Activated naive CD8-positive, alpha-beta T cell treated with anti-CD3 and anti-CD28 coated beads for 36 hours (primary cell): ENCODE results near the gene ZBTB20. TPM values are rescaled to one million over a fixed set of nuclear protein-coding genes. Genes with fewer than 3 reads are reported as not detected.

Experiments used
- DNase-seq: peaks from one replicate; pipeline ENCODE4 v3.0.0; 2021
- H3K27ac Mint-ChIP-seq: one replicate; pipeline ENCODE4 v1.8.0; 2022; ENCODE audit warnings: mild to moderate bottlenecking, moderate library complexity, mixed read lengths
- H3K27me3 Mint-ChIP-seq: one replicate; pipeline ENCODE4 v1.8.0; 2022; ENCODE audit warnings: mild to moderate bottlenecking, mixed read lengths
- H3K36me3 Mint-ChIP-seq: one replicate; pipeline ENCODE4 v1.8.0; 2021; ENCODE audit warnings: mild to moderate bottlenecking, mixed read lengths
- H3K4me1 Mint-ChIP-seq: one replicate; pipeline ENCODE4 v1.8.0; 2021; ENCODE audit warnings: mixed read lengths
- H3K4me3 Mint-ChIP-seq: one replicate; pipeline ENCODE4 v1.8.0; 2022; ENCODE audit warnings: mild to moderate bottlenecking, moderate library complexity, mixed read lengths
- H3K9me3 Mint-ChIP-seq: one replicate; pipeline ENCODE4 v1.8.0; 2022; ENCODE audit warnings: mixed read lengths
- total RNA-seq, 2 experiments: library from RNA; stranded (reverse); gene quantifications; one replicate each; pipeline ENCODE4 v1.2.3, GENCODE V29; 2021

ZBTB20 gene
- total RNA-seq, 2 experiments from 2014 or later: 3.5 to 4.5 TPM

- no peaks in the 10 kb centered on the region for H3K36me3 Mint-ChIP-seq
- no peak overlapping the region for H3K27ac Mint-ChIP-seq
- no peak overlapping the region for H3K4me3 Mint-ChIP-seq
- DNase-seq: no peak
- no peaks in the 10 kb centered on the region for H3K27me3 Mint-ChIP-seq
- peaks cover 21% of the 10 kb centered on the region for H3K4me1 Mint-ChIP-seq
- H3K9me3 Mint-ChIP-seq: no peaks in the 10 kb centered on the region
Measured at GRCh38 chr3:114394551-114394950, 752.5 kb downstream of the ZBTB20 start.

GRCh38 chr3:114393367-114394072, 753.6 kb downstream of the ZBTB20 start:
- H3K27ac Mint-ChIP-seq: no peak overlapping the region
- peaks cover 24% of the 10 kb centered on the region for H3K4me1 Mint-ChIP-seq
- no peaks in the 10 kb centered on the region for H3K27me3 Mint-ChIP-seq
- H3K9me3 Mint-ChIP-seq: no peaks in the 10 kb centered on the region
- DNase-seq: no peak
- H3K4me3 Mint-ChIP-seq: no peak overlapping the region
- H3K36me3 Mint-ChIP-seq: peaks cover 4% of the 10 kb centered on the region

- DNase-seq: no peak
Measured at GRCh38 chr3:114392831-114393230, 754.3 kb downstream of the ZBTB20 start.

DNA sequence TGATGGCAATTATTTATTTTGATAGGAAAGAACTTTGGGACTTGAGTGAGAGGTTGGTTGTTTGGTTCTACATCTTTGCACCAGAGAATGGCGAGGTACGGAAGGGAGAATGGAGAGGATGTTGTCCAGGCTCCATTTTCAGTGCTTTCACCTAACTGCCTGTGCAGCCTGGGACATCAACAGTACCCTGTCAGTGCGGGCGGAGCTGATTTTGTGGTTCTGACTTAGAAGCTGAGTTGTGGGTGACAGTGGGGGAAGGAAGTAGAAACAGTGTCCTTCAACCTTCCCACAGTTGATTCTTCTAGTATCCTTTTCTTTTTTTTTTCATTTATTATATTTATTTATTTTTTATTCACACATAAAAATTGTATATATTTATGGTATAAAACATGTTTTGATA, 757.9 kb downstream of the ZBTB20 start:
- Mint-ChIP-seq H3K27ac (no peak overlapping the region), H3K27me3 (no peaks in the 10 kb centered on the region), H3K4me3 (no peak overlapping the region), H3K36me3 (peaks cover 4% of the 10 kb centered on the region), H3K4me1 (peaks cover 16% of the 10 kb centered on the region), H3K9me3 (no peaks in the 10 kb centered on the region)
- DNase-seq: no peak

More at GRCh38 chr3:114392831-114393230, 754.3 kb downstream of the ZBTB20 start:
- no peak overlapping the region for H3K4me3 Mint-ChIP-seq
- peaks cover 4% of the 10 kb centered on the region for H3K36me3 Mint-ChIP-seq
- H3K27ac Mint-ChIP-seq: no peak overlapping the region
- H3K4me1 Mint-ChIP-seq: peaks cover 24% of the 10 kb centered on the region
- no peaks in the 10 kb centered on the region for H3K27me3 Mint-ChIP-seq
- H3K9me3 Mint-ChIP-seq: no peaks in the 10 kb centered on the region

DNA sequence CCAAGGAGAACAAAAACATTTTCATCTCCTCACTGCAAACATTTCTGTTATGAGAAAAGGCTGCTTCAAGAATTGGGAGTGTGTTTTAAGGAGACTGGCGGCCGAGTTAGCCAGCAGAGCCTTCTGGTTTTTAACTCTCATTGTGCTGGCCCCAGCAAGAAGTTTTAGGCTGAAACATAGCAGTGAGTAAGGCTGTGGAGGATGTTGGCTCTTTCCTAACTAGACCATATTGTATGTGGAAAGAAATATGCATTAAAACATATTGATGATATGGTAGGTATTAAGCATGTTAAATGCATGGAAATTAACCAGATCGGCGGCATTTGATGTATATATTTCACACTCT, 762.6 kb downstream of the ZBTB20 start:
- no peak overlapping the region for H3K4me3 Mint-ChIP-seq
- no peaks in the 10 kb centered on the region for H3K9me3 Mint-ChIP-seq

GRCh38 chr3:114383875-114384557, 763.1 kb downstream of the ZBTB20 start:
- peak; percentile 65 for DNase-seq
- Mint-ChIP-seq H3K9me3 (no peaks in the 10 kb centered on the region), H3K36me3 (peaks cover 3% of the 10 kb centered on the region), H3K4me1 (peaks cover 7% of the 10 kb centered on the region), H3K27me3 (no peaks in the 10 kb centered on the region), H3K4me3 (peak overlapping the region; percentile 65), H3K27ac (no peak overlapping the region)

More for the DNA sequence above, 762.6 kb downstream of the ZBTB20 start:
- Mint-ChIP-seq H3K4me1 (peaks cover 9% of the 10 kb centered on the region), H3K36me3 (peaks cover 4% of the 10 kb centered on the region), H3K27me3 (no peaks in the 10 kb centered on the region), H3K27ac (no peak overlapping the region)
- no peak for DNase-seq

- peaks cover 5% of the 10 kb centered on the region for H3K4me1 Mint-ChIP-seq
- H3K27ac Mint-ChIP-seq: no peak overlapping the region
Measured at GRCh38 chr3:114380233-114380651, 766.8 kb downstream of the ZBTB20 start.

DNA sequence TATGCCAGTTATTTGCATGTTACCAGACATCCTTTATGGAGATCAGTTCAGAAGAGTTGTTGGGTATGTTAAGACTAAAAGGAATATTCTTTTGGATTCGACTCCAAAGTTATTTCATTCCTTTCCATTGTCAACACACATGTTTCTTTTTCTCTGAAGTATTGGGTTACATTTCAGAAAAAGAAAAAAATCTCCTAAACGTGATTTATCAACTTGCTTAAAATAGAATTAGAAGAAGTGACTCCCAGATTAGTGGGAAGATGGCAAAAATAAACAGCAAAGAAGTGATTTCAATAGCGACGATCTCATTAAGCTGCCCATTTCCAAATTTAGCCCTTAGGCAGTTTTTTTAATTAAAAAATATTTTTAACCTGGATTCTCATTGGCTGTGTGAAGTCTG, 767.8 kb downstream of the ZBTB20 start:
- H3K27me3 Mint-ChIP-seq: no peaks in the 10 kb centered on the region
- H3K4me1 Mint-ChIP-seq: peaks cover 4% of the 10 kb centered on the region
- no peak for DNase-seq
- H3K27ac Mint-ChIP-seq: no peak overlapping the region
- H3K4me3 Mint-ChIP-seq: no peak overlapping the region
- peaks cover 3% of the 10 kb centered on the region for H3K36me3 Mint-ChIP-seq
- H3K9me3 Mint-ChIP-seq: no peaks in the 10 kb centered on the region

More at GRCh38 chr3:114380233-114380651, 766.8 kb downstream of the ZBTB20 start:
- DNase-seq: no peak
- Mint-ChIP-seq H3K36me3 (peaks cover 3% of the 10 kb centered on the region), H3K4me3 (no peak overlapping the region), H3K9me3 (no peaks in the 10 kb centered on the region), H3K27me3 (no peaks in the 10 kb centered on the region)

GRCh38 chr3:114378760-114379159, 768.3 kb downstream of the ZBTB20 start:
- DNase-seq: no peak
- H3K9me3 Mint-ChIP-seq: no peaks in the 10 kb centered on the region
- H3K36me3 Mint-ChIP-seq: peaks cover 3% of the 10 kb centered on the region
- no peak overlapping the region for H3K27ac Mint-ChIP-seq
- no peaks in the 10 kb centered on the region for H3K27me3 Mint-ChIP-seq
- H3K4me3 Mint-ChIP-seq: no peak overlapping the region
- no peaks in the 10 kb centered on the region for H3K4me1 Mint-ChIP-seq

DNA sequence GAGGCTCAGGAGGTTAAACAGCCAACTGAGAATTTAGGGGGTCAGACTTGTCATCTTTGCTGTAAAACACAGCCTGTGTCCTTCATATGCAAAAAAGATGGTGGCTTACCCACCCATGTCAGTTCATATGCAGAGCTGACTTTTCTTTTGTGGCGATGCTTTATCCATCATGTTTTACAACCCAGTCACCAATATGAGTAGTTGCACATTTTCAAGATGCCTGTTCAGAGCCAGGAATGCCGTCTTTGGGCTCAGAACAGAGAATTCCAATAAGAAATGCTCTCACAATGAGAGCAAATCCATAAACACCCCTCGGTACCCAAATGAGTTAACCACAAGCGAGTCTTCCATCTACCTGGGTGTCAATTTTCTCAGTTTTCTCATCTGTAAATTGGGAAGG, 769.7 kb downstream of the ZBTB20 start:
- H3K4me1 Mint-ChIP-seq: no peaks in the 10 kb centered on the region
- no peak for DNase-seq
- no peak overlapping the region for H3K27ac Mint-ChIP-seq
- H3K27me3 Mint-ChIP-seq: no peaks in the 10 kb centered on the region
- no peaks in the 10 kb centered on the region for H3K9me3 Mint-ChIP-seq
- no peak overlapping the region for H3K4me3 Mint-ChIP-seq
- peaks cover 3% of the 10 kb centered on the region for H3K36me3 Mint-ChIP-seq

GRCh38 chr3:114376516-114377185, 770.4 kb downstream of the ZBTB20 start:
- Mint-ChIP-seq H3K27ac (no peak overlapping the region), H3K9me3 (no peaks in the 10 kb centered on the region), H3K27me3 (no peaks in the 10 kb centered on the region), H3K36me3 (peaks cover 3% of the 10 kb centered on the region), H3K4me1 (no peaks in the 10 kb centered on the region), H3K4me3 (no peak overlapping the region)
- DNase-seq: no peak

GRCh38 chr3:114375608-114376421, 771.3 kb downstream of the ZBTB20 start:
- Mint-ChIP-seq H3K27ac (no peak overlapping the region), H3K36me3 (peaks cover 3% of the 10 kb centered on the region), H3K9me3 (no peaks in the 10 kb centered on the region), H3K27me3 (no peaks in the 10 kb centered on the region), H3K4me1 (no peaks in the 10 kb centered on the region), H3K4me3 (no peak overlapping the region)
- DNase-seq: no peak

DNA sequence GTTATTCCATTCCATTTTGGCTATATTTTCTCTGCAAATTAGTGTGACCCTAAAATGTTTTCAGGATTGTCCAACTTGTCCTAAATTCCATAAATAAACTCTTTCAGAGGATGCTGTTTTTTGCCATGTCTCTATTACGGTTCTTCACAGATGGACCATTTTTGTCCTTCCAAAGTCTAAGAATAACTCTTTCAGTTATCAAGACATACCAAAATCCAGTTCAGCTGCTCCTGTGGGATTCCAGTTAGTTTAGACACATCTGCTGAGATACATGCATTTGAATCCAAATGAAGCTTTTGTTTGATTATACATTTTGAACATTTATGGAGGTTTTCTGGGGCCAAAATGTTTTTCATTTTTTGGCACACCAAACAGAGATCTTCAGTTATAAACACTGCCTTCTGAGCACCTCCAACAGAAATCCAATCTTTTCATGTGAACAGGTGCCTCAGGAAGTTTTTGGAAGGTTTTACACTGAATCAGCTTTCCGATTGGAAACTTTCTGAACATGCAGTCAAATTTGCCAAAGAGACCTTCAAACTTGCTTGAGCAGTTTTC, 772.6 kb downstream of the ZBTB20 start:
- H3K4me1 Mint-ChIP-seq: no peaks in the 10 kb centered on the region
- no peaks in the 10 kb centered on the region for H3K9me3 Mint-ChIP-seq
- peaks cover 3% of the 10 kb centered on the region for H3K36me3 Mint-ChIP-seq
- no peak overlapping the region for H3K27ac Mint-ChIP-seq
- no peak overlapping the region for H3K4me3 Mint-ChIP-seq
- no peak for DNase-seq
- H3K27me3 Mint-ChIP-seq: no peaks in the 10 kb centered on the region

GRCh38 chr3:114370537-114371174, 776.4 kb downstream of the ZBTB20 start:
- no peak for DNase-seq
- H3K4me3 Mint-ChIP-seq: no peak overlapping the region
- no peaks in the 10 kb centered on the region for H3K27me3 Mint-ChIP-seq
- no peaks in the 10 kb centered on the region for H3K9me3 Mint-ChIP-seq
- H3K4me1 Mint-ChIP-seq: no peaks in the 10 kb centered on the region
- H3K36me3 Mint-ChIP-seq: no peaks in the 10 kb centered on the region
- no peak overlapping the region for H3K27ac Mint-ChIP-seq
